Stimulated activated CD4-positive, alpha-beta T cell treated with anti-CD3 and anti-CD28 coated beads, Interleukin-1b, Interleukin-23, amount 100 ng/mL, for 24 hours (primary cell): Measurements from ENCODE around the gene SLC4A1AP.
"Not testable (repeated sequence)": the region's sequence is repeated elsewhere in the genome, so short reads cannot be mapped to it uniquely, and the experiment has no call there.

Experiments used
- DNase-seq, 4 experiments: peaks; one replicate each; pipeline ENCODE4 v3.0.0-alpha.2; 2020; ENCODE audit warnings: low read depth in 4 of 4, low spot score in 1 of 4

SLC4A1AP gene

GRCh38 chr2:27652341-27652740, 11.3 kb upstream of the SLC4A1AP start:
- DNase-seq, result no peak

GRCh38 chr2:27652790-27653189, 10.9 kb upstream of the SLC4A1AP start:
- no peak for DNase-seq

- no peak for DNase-seq
Observed at GRCh38 chr2:27653397-27653796, 10.3 kb upstream of the SLC4A1AP start.

DNA sequence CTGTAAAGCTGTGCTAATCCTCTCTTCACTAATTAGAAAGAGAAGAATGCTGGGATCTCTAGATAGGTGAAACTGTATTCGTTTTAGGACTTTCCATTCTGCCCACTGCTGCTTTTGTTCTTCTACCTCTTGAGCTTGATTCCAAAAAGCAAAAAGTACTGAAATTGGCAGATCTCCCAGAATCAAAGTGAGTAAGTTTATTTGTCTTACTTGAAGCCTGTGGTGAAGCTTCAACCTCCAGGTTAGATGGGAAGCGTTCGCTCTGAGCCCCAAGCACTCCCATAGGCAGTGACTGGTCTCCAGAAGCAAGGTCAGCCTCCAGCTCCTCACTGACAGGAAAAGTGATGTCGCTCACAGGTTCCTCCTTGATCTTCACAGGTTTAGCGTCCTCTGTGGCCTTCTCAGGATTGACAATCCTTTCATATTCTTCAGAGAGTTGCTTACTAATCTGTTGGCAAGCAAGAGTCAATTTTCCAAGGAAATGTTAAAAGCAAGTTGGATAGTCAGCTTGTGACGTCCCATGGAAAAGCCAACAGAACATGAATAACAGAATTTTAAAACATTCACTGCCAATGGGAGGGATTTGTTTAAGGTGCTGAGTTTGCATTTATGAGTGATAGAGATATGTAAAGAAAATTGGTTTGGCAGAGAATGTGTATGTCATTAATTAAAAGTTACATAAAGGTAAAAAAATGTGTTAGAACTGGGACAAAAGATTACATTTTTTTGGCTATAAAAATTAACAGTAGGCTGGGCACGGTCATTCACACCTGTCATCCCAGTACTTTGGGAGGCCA, 8.3 kb upstream of the SLC4A1AP start:
- no peak for DNase-seq

DNA sequence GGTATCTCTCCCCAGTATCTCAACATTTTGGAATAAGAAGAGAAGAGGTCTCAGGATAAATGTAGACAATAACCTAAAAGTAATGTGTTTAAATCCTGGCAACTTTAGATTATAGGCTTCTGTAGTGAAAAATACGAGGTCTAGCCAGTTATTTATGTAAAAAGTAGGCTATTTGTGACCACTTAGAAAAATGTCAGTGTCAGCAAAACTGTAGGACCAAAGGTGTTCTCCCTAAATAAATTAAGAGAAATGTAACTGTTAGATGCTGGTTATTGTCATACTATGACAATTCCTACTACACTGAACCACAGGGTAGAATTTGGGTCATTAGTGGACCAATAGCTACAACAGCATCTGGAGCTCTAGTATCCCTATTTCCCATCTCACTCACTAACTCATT, 2.3 kb upstream of the SLC4A1AP start:
- no peak for DNase-seq

- DNase-seq, result no peak
Observed at GRCh38 chr2:27664154-27664574, 475 bp downstream of the SLC4A1AP start.

GRCh38 chr2:27664622-27665363, 1.1 kb downstream of the SLC4A1AP start:
- no peak for DNase-seq

GRCh38 chr2:27667446-27667845, 3.8 kb downstream of the SLC4A1AP start:
- DNase-seq, result no peak

DNA sequence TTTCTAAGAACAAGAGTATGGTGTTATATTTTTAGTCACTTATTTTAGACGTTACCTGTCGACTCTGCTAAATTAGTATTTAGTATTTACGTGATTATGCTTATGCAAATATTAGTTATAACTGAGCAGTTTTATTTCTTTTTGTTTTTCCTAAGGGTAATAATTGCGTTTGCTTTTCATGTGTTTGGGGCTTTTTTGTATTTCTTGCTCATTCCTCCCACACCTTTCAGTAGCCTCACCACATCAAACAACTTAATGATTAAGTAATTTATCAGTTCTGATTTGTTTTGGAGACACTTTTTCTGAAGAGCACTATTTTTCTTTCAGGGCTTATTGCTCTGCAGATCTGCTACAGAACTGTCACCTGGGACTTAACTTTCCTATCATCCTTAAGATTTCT, 7.5 kb downstream of the SLC4A1AP start:
- DNase-seq, result no peak

DNA sequence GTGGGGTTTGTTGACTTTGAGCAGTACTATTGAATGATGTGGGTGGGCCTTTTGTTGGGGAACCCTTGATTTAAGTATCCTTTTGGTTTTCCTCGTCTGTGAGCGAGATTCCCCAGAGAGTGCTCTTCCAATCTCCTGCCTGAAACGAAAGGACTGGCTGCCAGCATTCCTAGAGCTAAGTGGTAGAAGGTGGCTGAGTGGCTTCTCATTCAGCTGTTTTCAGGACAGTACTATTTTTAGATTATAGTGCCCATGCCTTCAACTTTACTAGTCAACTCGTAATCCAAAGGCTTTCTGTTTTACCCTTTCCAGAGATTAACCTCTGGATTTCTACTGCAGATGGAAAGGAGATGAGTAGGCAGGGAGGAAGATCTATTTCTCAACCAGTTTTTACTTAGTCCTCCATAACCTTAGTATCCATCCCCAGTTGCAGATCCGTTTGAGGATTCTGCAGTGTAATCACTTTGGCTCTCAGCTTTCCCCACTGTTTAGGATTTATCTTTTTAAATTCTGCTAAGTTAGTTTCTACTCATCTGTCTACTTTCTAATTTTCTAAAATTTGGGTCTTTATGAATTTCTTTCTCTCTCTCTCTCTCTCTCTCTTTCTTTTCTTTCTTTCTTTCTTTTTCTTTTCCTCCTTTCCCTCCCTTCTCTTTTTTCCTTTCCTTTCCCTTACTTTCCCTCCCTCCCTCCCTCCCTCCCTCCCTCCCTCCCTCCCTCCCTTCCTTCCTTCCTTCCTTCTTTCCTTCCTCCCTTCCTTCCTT, 9.2 kb downstream of the SLC4A1AP start:
- no peak for DNase-seq

- DNase-seq, result no peak
Observed at GRCh38 chr2:27680571-27680970, 16.9 kb downstream of the SLC4A1AP start.

GRCh38 chr2:27681841-27682240, 18.2 kb downstream of the SLC4A1AP start:
- DNase-seq, result no peak

- not testable (repeated sequence) for DNase-seq
Observed at GRCh38 chr2:27682334-27682771, 18.7 kb downstream of the SLC4A1AP start.

- peak; percentile 78 to 95 (median 87) for DNase-seq
Observed at GRCh38 chr2:27683390-27684071, 19.8 kb downstream of the SLC4A1AP start.

DNA sequence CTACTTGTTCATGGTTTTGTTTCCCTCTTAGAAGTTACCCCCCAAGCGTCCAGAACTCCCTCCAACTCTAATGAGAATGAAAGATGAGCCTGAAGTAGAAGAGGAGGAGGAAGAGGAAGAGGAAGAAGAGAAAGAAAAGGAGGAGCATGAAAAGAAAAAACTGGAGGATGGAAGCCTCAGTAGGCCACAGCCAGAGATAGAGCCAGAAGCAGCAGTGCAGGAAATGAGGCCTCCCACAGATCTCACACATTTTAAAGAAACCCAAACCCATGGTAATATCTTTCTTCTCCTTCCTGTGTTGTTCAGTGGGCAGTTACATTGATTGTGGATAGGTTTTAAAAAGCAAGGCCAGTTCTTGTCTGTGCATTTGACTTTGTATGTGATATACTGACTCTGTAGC, 21.3 kb downstream of the SLC4A1AP start:
- DNase-seq, result not testable (repeated sequence)

GRCh38 chr2:27685577-27685976, 21.9 kb downstream of the SLC4A1AP start:
- DNase-seq, result no peak

GRCh38 chr2:27687232-27687631, 23.5 kb downstream of the SLC4A1AP start:
- DNase-seq, result no peak

GRCh38 chr2:27689424-27689823, 25.7 kb downstream of the SLC4A1AP start:
- DNase-seq, result no peak

- no peak for DNase-seq
Observed at GRCh38 chr2:27690052-27690451, 26.4 kb downstream of the SLC4A1AP start.

DNA sequence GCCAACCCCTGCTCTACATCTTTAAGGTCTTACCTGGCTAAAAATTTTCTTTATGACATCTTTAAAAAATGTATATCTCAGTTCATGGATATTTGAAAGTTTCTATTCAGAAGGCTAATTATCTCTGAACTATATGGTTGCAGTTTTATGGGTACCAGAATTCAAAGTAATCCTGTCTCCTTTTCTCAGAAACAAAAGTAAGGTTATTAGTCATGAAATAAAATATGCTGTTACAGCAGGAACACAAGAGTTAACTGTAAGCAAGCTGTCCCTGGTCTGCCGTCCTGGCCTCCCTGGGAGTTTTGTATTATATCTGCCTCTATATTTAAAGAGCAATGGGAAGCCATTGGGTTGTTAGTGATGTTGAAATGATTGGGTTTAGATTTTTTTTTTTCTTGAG, 34.0 kb downstream of the SLC4A1AP start:
- DNase-seq, result no peak

DNA sequence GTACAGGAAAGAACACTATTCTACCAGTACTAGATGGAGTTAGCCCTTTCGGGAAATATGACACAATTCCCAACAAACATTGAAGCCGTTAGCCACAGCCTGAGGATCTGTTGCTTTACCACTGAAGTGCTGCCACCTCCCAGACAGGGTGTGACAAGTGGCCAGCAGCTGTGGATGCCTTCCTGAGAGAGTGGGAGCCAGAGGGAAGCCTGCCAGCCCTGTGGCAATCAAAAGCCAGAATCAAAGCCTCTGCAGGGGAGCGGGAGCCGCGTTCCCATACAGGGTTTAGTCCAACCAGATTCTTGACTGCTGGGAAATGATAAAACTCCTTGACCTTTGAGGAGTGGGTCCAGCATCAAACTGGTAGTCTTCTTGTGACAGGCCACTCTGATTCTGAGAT, 38.0 kb downstream of the SLC4A1AP start:
- no peak for DNase-seq
